ENCODE results near the gene MAP3K3. TPM values are rescaled to one million over a fixed set of nuclear protein-coding genes. Genes with fewer than 3 reads are reported as not detected.

The MAP3K3 gene
- total RNA-seq, 4 donors from 2014 or later = 62.8 to 107 (median 71.7) TPM

DNA sequence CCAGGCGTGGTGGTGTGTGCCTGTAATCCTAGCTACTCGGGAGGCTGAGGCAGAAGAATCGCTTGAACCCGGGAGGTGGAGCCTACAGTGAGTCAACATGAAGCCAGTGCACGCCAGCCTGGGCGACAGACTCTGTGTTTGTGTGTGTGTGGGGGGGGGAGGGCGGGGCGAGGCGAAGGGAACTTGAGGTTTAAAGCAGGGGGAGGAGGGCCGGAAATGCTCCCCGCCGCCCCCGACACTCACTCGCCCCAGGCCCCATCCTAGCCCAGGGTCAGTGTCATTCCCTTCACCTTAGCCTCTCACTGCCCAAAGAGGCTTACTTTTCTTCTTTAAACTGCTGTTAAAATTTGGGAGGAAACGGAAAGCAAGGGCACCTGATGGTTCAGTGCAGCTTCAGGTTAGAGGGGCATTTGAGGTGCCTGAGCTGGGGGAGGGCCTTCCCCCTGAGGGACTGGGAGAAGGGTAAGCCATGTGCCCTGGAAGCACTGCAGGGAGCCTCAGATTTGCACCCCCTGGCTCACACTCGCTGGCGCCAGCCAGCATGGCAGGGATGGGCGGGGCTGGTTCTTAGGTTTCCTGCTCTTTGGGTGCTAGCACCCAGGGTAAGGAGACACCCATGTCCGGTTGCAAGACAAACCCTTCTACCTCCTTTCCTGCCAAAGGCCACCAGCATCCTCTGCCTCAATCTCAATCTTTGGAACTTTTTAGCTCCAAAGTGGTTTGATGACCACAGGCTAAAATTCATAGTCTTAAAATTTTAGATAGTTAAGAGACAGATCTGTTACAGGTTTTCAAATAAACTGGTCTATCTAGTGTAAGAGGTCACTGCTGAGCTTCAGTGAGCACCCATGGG lies 79.9 kb downstream of the MAP3K3 start:
- Histone ChIP-seq H3K4me3 (peak overlapping the region in 1 of 4 donors; percentile 68), H3K27me3 (no peaks in the 10 kb centered on the region), H3K27ac (peak overlapping the region in 2 of 4 donors; percentile 90 to 97), H3K36me3 (peaks cover 0 to 42% (median 2%) of the 10 kb centered on the region in 3 donors), H3K9me3 (no peaks in the 10 kb centered on the region), H3K4me1 (peaks cover 0 to 43% (median 28%) of the 10 kb centered on the region in 4 donors)
- TF ChIP-seq, protein P1, sequence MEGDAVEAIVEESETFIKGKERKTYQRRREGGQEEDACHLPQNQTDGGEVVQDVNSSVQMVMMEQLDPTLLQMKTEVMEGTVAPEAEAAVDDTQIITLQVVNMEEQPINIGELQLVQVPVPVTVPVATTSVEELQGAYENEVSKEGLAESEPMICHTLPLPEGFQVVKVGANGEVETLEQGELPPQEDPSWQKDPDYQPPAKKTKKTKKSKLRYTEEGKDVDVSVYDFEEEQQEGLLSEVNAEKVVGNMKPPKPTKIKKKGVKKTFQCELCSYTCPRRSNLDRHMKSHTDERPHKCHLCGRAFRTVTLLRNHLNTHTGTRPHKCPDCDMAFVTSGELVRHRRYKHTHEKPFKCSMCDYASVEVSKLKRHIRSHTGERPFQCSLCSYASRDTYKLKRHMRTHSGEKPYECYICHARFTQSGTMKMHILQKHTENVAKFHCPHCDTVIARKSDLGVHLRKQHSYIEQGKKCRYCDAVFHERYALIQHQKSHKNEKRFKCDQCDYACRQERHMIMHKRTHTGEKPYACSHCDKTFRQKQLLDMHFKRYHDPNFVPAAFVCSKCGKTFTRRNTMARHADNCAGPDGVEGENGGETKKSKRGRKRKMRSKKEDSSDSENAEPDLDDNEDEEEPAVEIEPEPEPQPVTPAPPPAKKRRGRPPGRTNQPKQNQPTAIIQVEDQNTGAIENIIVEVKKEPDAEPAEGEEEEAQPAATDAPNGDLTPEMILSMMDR (IDR thresholded peaks at IDR 0.05) = no peak
- TF ChIP-seq EP300 (IDR thresholded peaks at IDR 0.05) (no peak), POLR2A (IDR thresholded peaks at IDR 0.05) (no peak)
- no peak for DNase-seq (ENCODE audit: low spot score in 2 of 2)
- 80 to 81% methylated on average over 19 of the region's 19 CpGs for WGBS, 2 donors

DNA sequence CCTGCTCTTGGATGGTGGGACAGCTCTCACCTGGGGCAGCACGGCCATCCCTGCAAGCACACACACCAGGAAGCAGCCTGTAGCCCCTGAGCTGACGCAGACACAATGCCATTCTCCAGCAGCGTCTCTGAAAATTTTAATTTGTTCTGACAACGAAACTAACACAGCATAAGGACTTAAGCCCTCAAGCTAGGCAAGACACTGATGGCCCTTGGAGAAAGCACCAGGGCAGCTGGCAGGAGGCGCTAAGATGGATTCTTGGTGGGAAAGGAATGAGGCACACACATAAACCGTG lies 80.5 kb downstream of the MAP3K3 start:
- Histone ChIP-seq H3K27ac (peak overlapping the region in 1 of 4 donors; percentile 97), H3K9me3 (no peaks in the 10 kb centered on the region), H3K36me3 (peaks cover 0 to 47% (median 2%) of the 10 kb centered on the region in 3 donors), H3K4me1 (peaks cover 0 to 38% (median 22%) of the 10 kb centered on the region in 4 donors), H3K4me3 (no peak overlapping the region), H3K27me3 (no peaks in the 10 kb centered on the region)
- TF ChIP-seq POLR2A (IDR thresholded peaks at IDR 0.05) (no peak), EP300 (IDR thresholded peaks at IDR 0.05) (no peak)
- TF ChIP-seq, protein P1 (IDR thresholded peaks at IDR 0.05) = no peak
- no peak for DNase-seq (ENCODE audit: low spot score in 2 of 2)
- WGBS, 2 donors = 73 to 79% methylated on average over 6 of the region's 6 CpGs

DNA sequence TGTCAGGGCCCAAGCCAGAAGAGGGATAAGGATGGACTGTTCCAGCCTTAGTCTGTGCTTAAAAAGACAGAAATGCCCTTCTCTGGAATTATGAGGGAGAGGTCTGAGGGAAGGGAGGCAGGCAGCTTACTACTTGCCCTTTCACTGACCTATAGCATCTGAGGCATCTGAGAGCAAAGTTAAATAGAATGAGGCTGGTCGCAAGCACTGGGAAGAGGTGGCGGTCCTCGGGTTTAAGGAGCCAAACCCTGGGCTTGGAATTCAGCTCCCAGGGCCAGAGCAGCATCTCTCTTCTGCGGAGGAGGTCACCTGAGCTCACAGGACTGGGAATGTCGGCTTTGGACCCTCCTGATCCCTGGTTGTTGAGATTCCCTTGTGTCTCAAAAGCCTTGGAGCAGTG lies 80.8 kb downstream of the MAP3K3 start:
- no peak overlapping the region for H3K4me3 ChIP-seq
- no peaks in the 10 kb centered on the region for H3K27me3 ChIP-seq

DNA sequence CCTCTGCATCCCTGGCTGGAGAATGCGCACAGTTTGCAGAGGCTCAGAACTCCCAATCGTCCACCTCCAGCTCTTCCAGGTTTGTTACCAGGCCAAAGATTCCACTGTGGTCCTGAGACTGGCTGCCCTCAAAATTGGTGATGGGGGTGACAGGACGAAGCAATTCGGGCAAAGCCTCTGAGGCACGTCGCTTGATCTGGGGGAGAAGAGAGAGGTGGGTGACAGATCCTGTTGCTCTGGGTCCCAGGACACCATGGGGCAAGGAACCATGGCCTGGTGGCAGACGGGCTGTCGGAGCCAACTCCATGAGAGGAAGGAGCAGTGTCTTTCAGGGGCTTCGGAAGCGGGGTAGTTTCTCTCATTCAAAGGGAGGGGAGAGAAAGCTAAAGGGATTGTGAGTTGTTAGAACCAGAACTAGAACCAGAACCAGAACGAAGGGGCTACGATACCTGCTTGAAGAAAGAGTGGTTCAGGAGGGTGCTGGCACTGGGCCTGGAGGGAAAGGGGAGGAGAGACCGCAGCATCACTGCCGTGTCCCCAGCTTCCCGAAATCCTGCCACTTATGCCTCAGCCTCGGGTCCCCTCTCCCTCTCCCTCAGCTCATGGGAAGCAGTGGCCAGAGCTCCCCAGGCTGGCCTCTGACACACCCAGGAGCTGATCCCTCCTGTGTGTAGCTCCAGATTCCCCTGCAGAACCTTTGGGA lies 81.5 kb downstream of the MAP3K3 start:
- Histone ChIP-seq H3K4me3 (no peak overlapping the region), H3K9me3 (no peaks in the 10 kb centered on the region), H3K27ac (no peak overlapping the region), H3K36me3 (peaks cover 0 to 57% (median 2%) of the 10 kb centered on the region in 3 donors), H3K27me3 (no peaks in the 10 kb centered on the region), H3K4me1 (peaks cover 0 to 27% (median 12%) of the 10 kb centered on the region in 4 donors)
- no peak for TF ChIP-seq EP300 (IDR thresholded peaks at IDR 0.05)
- 85 to 86% methylated on average over 16 of the region's 16 CpGs for WGBS, 2 donors
- DNase-seq (ENCODE audit: low spot score in 2 of 2) = no peak

More for the DNA sequence above, 80.8 kb downstream of the MAP3K3 start:
- no peak for TF ChIP-seq EP300 (IDR thresholded peaks at IDR 0.05)
- no peak for DNase-seq (ENCODE audit: low spot score in 2 of 2)
- 68 to 70% methylated on average over 5 of the region's 5 CpGs for WGBS, 2 donors
- Histone ChIP-seq H3K9me3 (no peaks in the 10 kb centered on the region), H3K4me1 (peaks cover 0 to 34% (median 19%) of the 10 kb centered on the region in 4 donors), H3K27ac (peak overlapping the region in 1 of 4 donors; percentile 97), H3K36me3 (peaks cover 0 to 50% (median 2%) of the 10 kb centered on the region in 3 donors)

DNA sequence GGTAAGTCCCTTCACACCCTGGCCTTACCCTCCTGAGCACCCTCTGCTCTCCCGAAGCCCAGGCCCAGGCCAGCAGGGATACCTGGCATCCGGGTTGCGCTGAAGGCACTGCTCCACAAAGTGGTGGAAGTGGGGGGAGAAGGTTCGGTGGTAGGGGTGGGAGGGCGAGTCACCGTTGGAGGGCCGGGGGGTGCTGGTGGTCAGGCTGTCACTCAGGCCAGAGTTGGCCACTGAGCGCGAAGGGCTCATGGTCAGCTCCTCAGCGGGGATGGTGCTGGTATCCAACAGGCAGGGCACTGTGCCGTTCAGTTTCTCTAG lies 82.0 kb downstream of the MAP3K3 start:
- Histone ChIP-seq H3K36me3 (peaks cover 0 to 62% (median 2%) of the 10 kb centered on the region in 3 donors), H3K9me3 (no peaks in the 10 kb centered on the region)

More for the DNA sequence above, 82.0 kb downstream of the MAP3K3 start:
- 82 to 90% methylated on average over 11 of the region's 11 CpGs for WGBS, 2 donors
- TF ChIP-seq POLR2A (IDR thresholded peaks at IDR 0.05) = no peak
- TF ChIP-seq, protein P1 (IDR thresholded peaks at IDR 0.05) = no peak
- no peak for TF ChIP-seq EP300 (IDR thresholded peaks at IDR 0.05)
- Histone ChIP-seq H3K27ac (no peak overlapping the region), H3K4me3 (no peak overlapping the region), H3K4me1 (peaks cover 0 to 22% (median 8%) of the 10 kb centered on the region in 4 donors), H3K27me3 (no peaks in the 10 kb centered on the region)
- DNase-seq (ENCODE audit: low spot score in 2 of 2) = no peak

Measured in tibial nerve (tissue), 4 donors.